Measurements from ENCODE around the gene COMMD1.

GRCh38 chr2:62133320-62133823 lies 227.9 kb downstream of the COMMD1 start:
- no peak for TF ChIP-seq CTCF (IDR thresholded peaks at IDR 0.05; ENCODE audit: borderline replicate concordance, extremely low read depth, low read length, poor library complexity, severe bottlenecking)
- no peak for TF ChIP-seq EZH2 (IDR thresholded peaks at IDR 0.05; ENCODE audit: borderline replicate concordance, low read depth, low read length, severe bottlenecking)
